HG02938 (cell line): ENCODE data around the gene ACKR3.

Experiments
- ATAC-seq: cut with Tn5 transposase; IDR thresholded peaks from one replicate; pipeline ENCODE4 v1.9.1; 2021; ENCODE audit warnings: mild to moderate bottlenecking, moderate library complexity; ENCODE audit not compliant: unreplicated experiment

ACKR3 gene

GRCh38 chr2:236607471-236608187, 38.0 kb downstream of the ACKR3 start:
- no peak for ATAC-seq

- ATAC-seq, result no peak
These were observed 38.5 kb downstream of the ACKR3 start for GRCh38 chr2:236608188-236608525.

GRCh38 chr2:236608710-236609109, 39.1 kb downstream of the ACKR3 start:
- no peak for ATAC-seq

GRCh38 chr2:236610991-236611821, 41.6 kb downstream of the ACKR3 start:
- no peak for ATAC-seq

GRCh38 chr2:236612737-236613136, 43.1 kb downstream of the ACKR3 start:
- ATAC-seq, result no peak

- no peak for ATAC-seq
These were observed 44.0 kb downstream of the ACKR3 start for GRCh38 chr2:236613612-236614011.

- ATAC-seq, result no peak
These were observed 44.9 kb downstream of the ACKR3 start for GRCh38 chr2:236614551-236614950.

GRCh38 chr2:236616031-236616430, 46.4 kb downstream of the ACKR3 start:
- no peak for ATAC-seq

- ATAC-seq, result no peak
These were observed 47.0 kb downstream of the ACKR3 start for GRCh38 chr2:236616624-236617023.

- no peak for ATAC-seq
These were observed 47.7 kb downstream of the ACKR3 start for GRCh38 chr2:236617221-236617737.

GRCh38 chr2:236617796-236618195, 48.2 kb downstream of the ACKR3 start:
- no peak for ATAC-seq

GRCh38 chr2:236618370-236618769, 48.7 kb downstream of the ACKR3 start:
- ATAC-seq, result no peak

GRCh38 chr2:236619910-236620612, 50.4 kb downstream of the ACKR3 start:
- no peak for ATAC-seq

GRCh38 chr2:236621786-236622185, 52.2 kb downstream of the ACKR3 start:
- ATAC-seq, result no peak

GRCh38 chr2:236622201-236622600, 52.6 kb downstream of the ACKR3 start:
- ATAC-seq, result no peak

- no peak for ATAC-seq
These were observed 53.0 kb downstream of the ACKR3 start for GRCh38 chr2:236622660-236623059.

GRCh38 chr2:236623816-236624215, 54.2 kb downstream of the ACKR3 start:
- ATAC-seq, result no peak

GRCh38 chr2:236625156-236625690, 55.6 kb downstream of the ACKR3 start:
- no peak for ATAC-seq

GRCh38 chr2:236626391-236627150, 56.9 kb downstream of the ACKR3 start:
- no peak for ATAC-seq

- ATAC-seq, result no peak
These were observed 57.6 kb downstream of the ACKR3 start for GRCh38 chr2:236627193-236627592.

GRCh38 chr2:236627841-236628240, 58.2 kb downstream of the ACKR3 start:
- ATAC-seq, result no peak
